GM12878 (cell line): ENCODE results near the gene NAP1L5. TPM values are rescaled to one million over a fixed set of nuclear protein-coding genes. Genes with fewer than 3 reads are reported as not detected.

Experiments used
- ATAC-seq: fragments of 200-7000 bp; cut with Tn5 transposase; 3 replicates; pipeline ENCODE4 v1.9.1; 2020; ENCODE audit warnings: mild to moderate bottlenecking, moderate library complexity
- BruUV-seq: library from RNA; stranded (reverse); fragments of 400-500 nt; replicated peaks from 2 replicates; lab custom pipeline; 2021; lab: Mats Ljungman, UMichigan
- CTCF ChIA-PET: fragments of 300-600 bp; sonication (Branson Sonifier 250); formaldehyde crosslinking; extraction: SDS; loops from one replicate; lab custom pipeline; 2021; ENCODE audit warnings: inconsistent platforms; lab: Yijun Ruan, JAX
- POLR2A ChIA-PET: fragments of 350-600 bp; formaldehyde crosslinking; extraction: SDS; loops from one replicate; lab custom pipeline; 2021; ENCODE audit warnings: inconsistent platforms; lab: Charles Lee
- RAD21 ChIA-PET: fragments of 300-600 bp; sonication (Branson Sonifier 250); formaldehyde crosslinking; loops from one replicate; lab custom pipeline; 2023; ENCODE audit warnings: antibody characterized with exemption; ENCODE audit not compliant: unreplicated experiment; lab: Charles Lee
- SMC1A ChIA-PET: fragments of 300-600 bp; sonication (Branson Sonifier 250); formaldehyde crosslinking; loops from one replicate; lab custom pipeline; 2023; ENCODE audit not compliant: unreplicated experiment, uncharacterized antibody; lab: Charles Lee
- DNase-seq: peaks from one replicate; pipeline ENCODE4 v3.0.0-alpha.2; 2011; ENCODE audit warnings: low read depth, low spot score
- FAIRE-seq: peaks from 3 replicates; lab custom pipeline; 2011; peaks lifted over from hg19 to GRCh38; lab: Jason Lieb, UNC
- H2AFZ ChIP-seq: 2 replicates; pipeline ENCODE4 v1.6.0; 2011; ENCODE audit warnings: low read depth, low read length, control low read depth; ENCODE audit not compliant: control insufficient read depth
- H3K27ac ChIP-seq: 2 replicates; pipeline ENCODE4 v1.5.1; 2011; ENCODE audit warnings: control low read depth; ENCODE audit not compliant: control insufficient read depth, insufficient read depth
- H3K27me3 ChIP-seq, 2 experiments: replicated peaks in 1 of 2; 2 replicates each; pipeline versions ENCODE4 v1.6.0 to v1.6.1; 2011; ENCODE audit warnings: low read length in 1 of 2; ENCODE audit not compliant: control insufficient read depth in 2 of 2, insufficient read depth in 2 of 2
- H3K36me3 ChIP-seq, 2 experiments: 2 replicates each; pipeline ENCODE4 v1.5.1; 2011; ENCODE audit warnings: low read length in 1 of 2; ENCODE audit not compliant: control insufficient read depth in 2 of 2, insufficient read depth in 2 of 2
- H3K4me1 ChIP-seq: 2 replicates; pipeline ENCODE4 v1.6.1; 2011; ENCODE audit warnings: mild to moderate bottlenecking, low read length, moderate library complexity, mixed read lengths; ENCODE audit not compliant: control insufficient read depth, insufficient read depth
- H3K4me2 ChIP-seq: 2 replicates; pipeline ENCODE4 v1.6.0; 2011; ENCODE audit warnings: control low read depth; ENCODE audit not compliant: control insufficient read depth, insufficient read depth
- H3K4me3 ChIP-seq: fragments of 200-600 bp; sonication (generic); 2 replicates; pipeline ENCODE4 v1.5.1; 2016
- H3K79me2 ChIP-seq: 2 replicates; pipeline ENCODE4 v1.6.0; 2011; ENCODE audit warnings: low read length; ENCODE audit not compliant: control insufficient read depth, insufficient read depth
- H3K9ac ChIP-seq: 2 replicates; pipeline ENCODE4 v1.8.0; 2011; ENCODE audit warnings: low read length, control low read depth, mixed read lengths; ENCODE audit not compliant: control insufficient read depth, insufficient read depth
- H3K9me3 ChIP-seq: replicated peaks from 3 replicates; pipeline ENCODE4 v1.5.1; 2011; ENCODE audit warnings: mild to moderate bottlenecking, low read length; ENCODE audit not compliant: control insufficient read depth, insufficient read depth
- H4K20me1 ChIP-seq: 2 replicates; pipeline ENCODE4 v1.6.0; 2011; ENCODE audit not compliant: control insufficient read depth, insufficient read depth
- FOS ChIP-seq: IDR thresholded peaks from 3 replicates; pipeline ENCODE4 v1.6.1; 2011; ENCODE audit warnings: borderline replicate concordance; ENCODE audit not compliant: insufficient read length; ENCODE audit errors: extremely low read depth
- IRF4 ChIP-seq: IDR thresholded peaks from 2 replicates; pipeline ENCODE4 v1.6.1; 2011; ENCODE audit warnings: low read depth, low read length
- RELA ChIP-seq: fragments of 450-650 bp; IDR thresholded peaks from 2 replicates; pipeline ENCODE4 v1.8.0; 2014; ENCODE audit warnings: borderline replicate concordance; ENCODE audit not compliant: partially characterized antibody
- WGBS: methylation state at CpG from one replicate; pipeline ENCODE4 v1.1.6; 2016; ENCODE audit warnings: low lambda C conversion rate; ENCODE audit not compliant: insufficient replicate concordance, insufficient coverage; ENCODE audit errors: missing lambda C conversion rate; 5-methylcytosine and 5-hydroxymethylcytosine counted together
- in situ Hi-C: fragments of 300-500 bp; cut with MboI; formaldehyde crosslinking; loops from 9 replicates; pipeline ENCODE4 v1.14.3; 2018; ENCODE audit warnings: mixed read lengths
- intact Hi-C: fragments of 100-400 bp; cut with micrococcal nuclease; formaldehyde crosslinking; loops from one replicate; pipeline ENCODE4 v1.14.2; 2022; ENCODE audit not compliant: unreplicated experiment
- polyA plus RNA-seq, 11 experiments: library from polyadenylated mRNA; depleted of rRNA in 4 of 11; unstranded in 6 of 11; stranded (reverse) in 5 of 11; fragments of >200 nt; fragmentation: Nextera tagmentation in 4 of 11; fragmentation: Illumina TruSeq in 1 of 11; extraction: Ambion mirVana in 4 of 11; extraction: Trizol in 1 of 11; gene quantifications; 1 replicate in 1 of 11; 2 replicates in 10 of 11; pipeline versions ENCODE4 v1.2.1 to v1.2.3, GENCODE V29; 2011 to 2016; ENCODE audit warnings: inconsistent platforms in 2 of 11, missing spikeins in 2 of 11, low read depth in 1 of 11
- total RNA-seq, 4 experiments: library from RNA; depleted of rRNA in 3 of 4; stranded (reverse); fragments of >200 nt in 3 of 4; fragmentation: Illumina TruSeq in 1 of 4; extraction: Trizol in 1 of 4; gene quantifications; 2 replicates each; pipeline versions ENCODE4 v1.2.1 to v1.2.3, GENCODE V29; 2013 to 2021
- TF ChIP-seq, protein P1 (sequence below): IDR thresholded peaks from 2 replicates; pipeline ENCODE4 v1.6.1; 2011; ENCODE audit warnings: borderline replicate concordance, low read depth, mild to moderate bottlenecking, moderate library complexity, low read length; ENCODE audit not compliant: insufficient read depth, poor library complexity, severe bottlenecking
- TF ChIP-seq, protein P2 (sequence below): fragments of 450-650 bp; IDR thresholded peaks from 2 replicates; pipeline ENCODE4 v1.6.1; 2016; ENCODE audit warnings: mild to moderate bottlenecking

NAP1L5 gene
- total and polyA plus RNA-seq, 10 of the 15 experiments (the other 5 are each of a cell fraction or from before 2014, with no cell fraction given), result 2.1 to 5.3 (median 3.7) TPM

- Histone ChIP-seq H3K27me3 (no peaks in the 10 kb centered on the region), H2AFZ (no peak overlapping the region), H3K79me2 (no peaks in the 10 kb centered on the region), H3K27ac (no peak overlapping the region), H3K4me1 (no peaks in the 10 kb centered on the region), H3K4me2 (no peak overlapping the region), H3K36me3 (no peaks in the 10 kb centered on the region), H3K4me3 (no peak overlapping the region), H3K9ac (no peak overlapping the region), H3K9me3 (peaks cover 3% of the 10 kb centered on the region; the same call in 2 of the 3 replicates), H4K20me1 (no peaks in the 10 kb centered on the region)
- in situ Hi-C loops, result no loop called here
- BruUV-seq, result no TSS peak
- DNase-seq, result no peak
- RAD21 ChIA-PET, result no interaction called here
- SMC1A ChIA-PET, result no interaction called here
- CTCF ChIA-PET, result no interaction called here
- 77% methylated on average over 1 of the region's 1 CpG for WGBS
- ATAC-seq, result no peak
- POLR2A ChIA-PET, result no interaction called here
- intact Hi-C loops, result no loop called here
- FAIRE-seq, result no peak
- TF ChIP-seq FOS (no peak), RELA (no peak)
Observed at GRCh38 chr4:88719381-88719780, 21.8 kb upstream of the NAP1L5 start.

- no peak overlapping the region for H3K4me3 ChIP-seq
- in situ Hi-C loops, result no loop called here
- no peak overlapping the region for H3K27ac ChIP-seq
- no peak overlapping the region for H3K9ac ChIP-seq
- H3K27me3 ChIP-seq, result no peaks in the 10 kb centered on the region
- intact Hi-C loops, result no loop called here
- ChIA-PET CTCF (no interaction called here), POLR2A (no interaction called here), RAD21 (no interaction called here), SMC1A (no interaction called here)
- no TSS peak for BruUV-seq
- no peak for DNase-seq
- H3K36me3 ChIP-seq, result no peaks in the 10 kb centered on the region
- TF ChIP-seq, protein P1, sequence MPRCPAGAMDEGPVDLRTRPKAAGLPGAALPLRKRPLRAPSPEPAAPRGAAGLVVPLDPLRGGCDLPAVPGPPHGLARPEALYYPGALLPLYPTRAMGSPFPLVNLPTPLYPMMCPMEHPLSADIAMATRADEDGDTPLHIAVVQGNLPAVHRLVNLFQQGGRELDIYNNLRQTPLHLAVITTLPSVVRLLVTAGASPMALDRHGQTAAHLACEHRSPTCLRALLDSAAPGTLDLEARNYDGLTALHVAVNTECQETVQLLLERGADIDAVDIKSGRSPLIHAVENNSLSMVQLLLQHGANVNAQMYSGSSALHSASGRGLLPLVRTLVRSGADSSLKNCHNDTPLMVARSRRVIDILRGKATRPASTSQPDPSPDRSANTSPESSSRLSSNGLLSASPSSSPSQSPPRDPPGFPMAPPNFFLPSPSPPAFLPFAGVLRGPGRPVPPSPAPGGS, result no peak
- TF ChIP-seq, protein P2, sequence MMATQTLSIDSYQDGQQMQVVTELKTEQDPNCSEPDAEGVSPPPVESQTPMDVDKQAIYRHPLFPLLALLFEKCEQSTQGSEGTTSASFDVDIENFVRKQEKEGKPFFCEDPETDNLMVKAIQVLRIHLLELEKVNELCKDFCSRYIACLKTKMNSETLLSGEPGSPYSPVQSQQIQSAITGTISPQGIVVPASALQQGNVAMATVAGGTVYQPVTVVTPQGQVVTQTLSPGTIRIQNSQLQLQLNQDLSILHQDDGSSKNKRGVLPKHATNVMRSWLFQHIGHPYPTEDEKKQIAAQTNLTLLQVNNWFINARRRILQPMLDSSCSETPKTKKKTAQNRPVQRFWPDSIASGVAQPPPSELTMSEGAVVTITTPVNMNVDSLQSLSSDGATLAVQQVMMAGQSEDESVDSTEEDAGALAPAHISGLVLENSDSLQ, result no peak
- TF ChIP-seq IRF4, result no peak
- FAIRE-seq, result no peak
- peaks cover 3% of the 10 kb centered on the region; the same call in 2 of the 3 replicates for H3K9me3 ChIP-seq
- H4K20me1 ChIP-seq, result no peaks in the 10 kb centered on the region
- H2AFZ ChIP-seq, result no peak overlapping the region
- H3K79me2 ChIP-seq, result no peaks in the 10 kb centered on the region
- no peak for ATAC-seq
- H3K4me2 ChIP-seq, result no peak overlapping the region
- WGBS, result 54% methylated on average over 5 of the region's 5 CpGs
- no peaks in the 10 kb centered on the region for H3K4me1 ChIP-seq
Observed at GRCh38 chr4:88718098-88718497, 20.5 kb upstream of the NAP1L5 start.
